ENCODE measurements around the gene ALDH5A1. TPM values are rescaled to one million over a fixed set of nuclear protein-coding genes. Genes with fewer than 3 reads are reported as not detected.
"Not testable (repeated sequence)": the region's sequence is repeated elsewhere in the genome, so short reads cannot be mapped to it uniquely, and the experiment has no call there.

The ALDH5A1 gene
- total RNA-seq, 1 donor from 2014 or later: 14.2 TPM

DNA sequence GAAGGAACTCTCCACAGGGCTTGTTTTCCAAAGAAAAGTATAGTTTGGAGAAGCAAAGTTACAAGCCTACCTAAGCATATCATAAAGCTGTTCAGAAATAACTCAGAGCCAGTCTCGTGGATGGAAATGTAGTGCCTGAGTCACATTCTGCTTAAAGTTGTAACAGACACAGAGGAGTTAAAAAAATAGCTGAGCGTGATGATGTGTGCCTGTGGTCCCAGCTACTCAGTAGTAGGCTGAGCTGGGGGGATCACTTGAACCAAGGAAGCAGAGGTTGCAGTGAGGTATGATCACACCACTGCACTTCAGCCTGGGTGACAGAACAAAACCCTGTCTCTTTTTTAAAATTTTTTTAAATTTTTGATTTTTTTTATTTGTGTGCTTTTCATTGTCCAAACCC is 6.6 kb downstream of the ALDH5A1 start:
- Histone ChIP-seq H3K4me3 (no peak overlapping the region), H3K9me3 (no peaks in the 10 kb centered on the region), H3K27me3 (no peaks in the 10 kb centered on the region), H3K36me3 (peaks cover 0 to 3% of the 10 kb centered on the region in 2 donors), H3K4me1 (no peaks in the 10 kb centered on the region), H3K27ac (no peak overlapping the region)
- intact Hi-C loops (cut with DNase I): no loop called here
- DNase-seq (ENCODE audit: extremely low spot score in 2 of 2): no peak
- TF ChIP-seq CTCF (IDR thresholded peaks at IDR 0.05): no peak
- TF ChIP-seq POLR2AphosphoS5 (IDR thresholded peaks at IDR 0.05; ENCODE audit: insufficient read depth in 1 of 2, low read depth in 1 of 2): no peak
- no peak for TF ChIP-seq POLR2A (IDR thresholded peaks at IDR 0.05)

- no peaks in the 10 kb centered on the region for H3K4me1 ChIP-seq
- H3K27ac ChIP-seq: no peak overlapping the region
- intact Hi-C loops (cut with DNase I): no loop called here
- DNase-seq (ENCODE audit: extremely low spot score in 2 of 2): no peak
- no peaks in the 10 kb centered on the region for H3K27me3 ChIP-seq
- no peak overlapping the region for H3K4me3 ChIP-seq
- H3K9me3 ChIP-seq: no peaks in the 10 kb centered on the region
- no peak for TF ChIP-seq CTCF (IDR thresholded peaks at IDR 0.05)
- TF ChIP-seq POLR2A (IDR thresholded peaks at IDR 0.05): no peak
- no peak for TF ChIP-seq POLR2AphosphoS5 (IDR thresholded peaks at IDR 0.05; ENCODE audit: insufficient read depth in 1 of 2, low read depth in 1 of 2)
- H3K36me3 ChIP-seq: peaks cover 0 to 4% of the 10 kb centered on the region in 2 donors
Measured at GRCh38 chr6:24501914-24502313, 7.1 kb downstream of the ALDH5A1 start.

DNA sequence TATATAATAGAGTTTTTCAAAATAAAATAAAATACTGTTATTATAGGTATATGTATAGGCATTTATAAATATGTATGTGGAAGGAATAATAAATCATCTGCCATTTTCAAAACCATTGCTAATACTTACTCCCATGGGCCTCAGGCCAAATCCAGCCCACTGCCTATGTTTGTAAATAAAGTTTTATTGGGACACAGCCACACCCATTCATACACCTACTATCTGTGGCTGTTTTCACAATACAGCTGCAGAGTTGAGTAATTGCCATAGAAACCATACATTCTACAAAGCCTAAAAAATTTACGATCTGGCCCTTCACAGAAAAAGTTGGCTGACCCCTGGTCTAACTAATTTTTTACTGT is 9.5 kb downstream of the ALDH5A1 start:
- intact Hi-C loops (cut with DNase I): no loop called here
- no peaks in the 10 kb centered on the region for H3K9me3 ChIP-seq
- no peak for DNase-seq (ENCODE audit: extremely low spot score in 2 of 2)
- TF ChIP-seq POLR2A (IDR thresholded peaks at IDR 0.05): no peak
- TF ChIP-seq POLR2AphosphoS5 (IDR thresholded peaks at IDR 0.05; ENCODE audit: insufficient read depth in 1 of 2, low read depth in 1 of 2): no peak
- no peak for TF ChIP-seq CTCF (IDR thresholded peaks at IDR 0.05)
- H3K27me3 ChIP-seq: no peaks in the 10 kb centered on the region
- H3K36me3 ChIP-seq: peaks cover 0 to 21% of the 10 kb centered on the region in 2 donors
- no peak overlapping the region for H3K4me3 ChIP-seq
- no peak overlapping the region for H3K27ac ChIP-seq
- no peaks in the 10 kb centered on the region for H3K4me1 ChIP-seq

DNA sequence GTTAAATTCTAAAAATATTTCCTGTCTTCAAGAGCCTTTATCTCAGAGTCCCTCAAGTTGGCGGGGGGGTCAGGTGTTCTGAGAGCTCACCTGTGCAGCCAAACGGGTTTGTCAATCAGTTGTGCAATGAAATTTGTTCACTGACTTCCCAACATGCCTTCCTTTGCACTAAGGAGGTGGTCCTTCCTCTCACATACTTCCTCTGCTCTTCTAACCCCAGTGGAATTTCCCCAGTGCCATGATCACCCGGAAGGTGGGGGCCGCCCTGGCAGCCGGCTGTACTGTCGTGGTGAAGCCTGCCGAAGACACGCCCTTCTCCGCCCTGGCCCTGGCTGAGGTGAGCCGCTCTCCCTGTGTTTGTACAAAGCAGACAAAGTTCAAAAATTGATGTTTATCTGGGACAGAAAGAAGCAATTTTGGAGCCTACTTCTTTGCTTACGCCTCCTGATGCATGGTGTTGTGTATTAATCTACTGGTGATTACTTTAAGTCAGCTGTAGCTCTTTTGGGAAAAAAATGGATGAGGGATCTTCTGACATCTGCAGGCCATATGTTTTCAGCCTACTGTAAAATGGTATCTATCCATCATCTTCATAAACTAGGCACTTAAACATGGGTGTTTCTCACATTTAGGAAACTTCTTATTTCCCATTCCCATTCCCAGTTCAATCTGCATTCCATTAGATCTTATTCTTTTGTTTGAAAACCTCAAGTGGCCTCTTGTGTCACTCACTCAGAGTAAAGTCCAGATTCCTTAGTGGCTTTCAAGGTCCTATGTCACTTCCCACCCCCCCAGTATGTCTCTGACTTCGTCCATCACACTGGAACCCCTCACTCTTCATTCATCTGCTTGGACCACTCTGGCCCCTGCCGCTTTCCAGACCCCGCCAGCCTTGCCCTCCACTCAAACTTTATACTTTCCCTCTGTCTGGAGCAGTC is 10.1 kb downstream of the ALDH5A1 start:
- TF ChIP-seq POLR2A (IDR thresholded peaks at IDR 0.05) (no peak), POLR2AphosphoS5 (IDR thresholded peaks at IDR 0.05; ENCODE audit: insufficient read depth in 1 of 2, low read depth in 1 of 2) (peak in 1 of 2 donors; percentile 16)
- Histone ChIP-seq H3K4me1 (no peaks in the 10 kb centered on the region), H3K9me3 (no peaks in the 10 kb centered on the region), H3K27ac (no peak overlapping the region), H3K4me3 (no peak overlapping the region), H3K27me3 (no peaks in the 10 kb centered on the region), H3K36me3 (peaks cover 0 to 21% of the 10 kb centered on the region in 2 donors)
- DNase-seq (ENCODE audit: extremely low spot score in 2 of 2): no peak
- intact Hi-C loops (cut with DNase I): no loop called here

DNA sequence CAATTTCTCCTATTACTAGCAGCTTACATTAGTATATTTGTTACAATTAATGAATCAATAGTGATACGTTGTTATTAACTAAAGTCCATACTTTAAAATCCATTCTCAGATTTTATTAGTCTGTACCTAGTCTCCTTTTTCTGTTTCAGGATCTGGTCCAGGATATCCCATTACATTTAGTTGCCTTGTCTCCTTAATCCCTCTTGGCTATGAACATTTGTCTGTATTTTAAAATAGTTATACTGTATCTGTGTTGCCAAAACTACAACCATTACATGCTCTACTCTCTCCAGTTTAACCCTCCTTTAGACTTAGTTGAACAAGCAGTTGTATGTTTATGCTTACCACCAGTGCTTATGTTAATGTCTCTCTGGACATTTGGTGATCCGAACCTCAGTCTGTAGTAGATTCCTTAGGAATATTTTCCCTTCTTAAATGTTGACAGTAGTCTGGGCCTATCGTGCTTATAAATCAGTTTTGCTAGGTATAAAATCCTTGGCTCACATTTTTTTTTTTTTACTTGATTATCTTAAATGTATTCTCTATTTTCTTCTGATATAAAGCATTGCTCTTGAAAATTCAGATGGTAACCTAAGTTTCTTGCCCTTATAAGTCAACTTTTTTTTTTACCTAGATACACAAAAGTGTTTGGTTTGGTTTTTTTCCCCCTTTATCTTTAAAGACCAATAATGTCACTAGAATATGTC is 12.2 kb downstream of the ALDH5A1 start:
- no peak for DNase-seq (ENCODE audit: extremely low spot score in 2 of 2)
- Histone ChIP-seq H3K4me3 (no peak overlapping the region), H3K36me3 (peaks cover 0 to 21% of the 10 kb centered on the region in 2 donors), H3K4me1 (no peaks in the 10 kb centered on the region), H3K9me3 (no peaks in the 10 kb centered on the region), H3K27me3 (no peaks in the 10 kb centered on the region), H3K27ac (no peak overlapping the region)
- TF ChIP-seq CTCF (IDR thresholded peaks at IDR 0.05): no peak
- TF ChIP-seq POLR2AphosphoS5 (IDR thresholded peaks at IDR 0.05; ENCODE audit: insufficient read depth in 1 of 2, low read depth in 1 of 2): no peak
- no peak for TF ChIP-seq POLR2A (IDR thresholded peaks at IDR 0.05)
- intact Hi-C loops (cut with DNase I): no loop called here

GRCh38 chr6:24511976-24512375 is 17.2 kb downstream of the ALDH5A1 start:
- intact Hi-C loops (cut with DNase I); H3K9me3 ChIP-seq; H3K27ac ChIP-seq; H3K27me3 ChIP-seq; H3K4me3 ChIP-seq; H3K4me1 ChIP-seq: not testable (repeated sequence)
- peaks cover 0 to 26% of the 10 kb centered on the region in 2 donors for H3K36me3 ChIP-seq
- DNase-seq (ENCODE audit: extremely low spot score in 2 of 2): peak in 1 of 2 donors; percentile 44
